Stimulated activated naive B cell treated with anti-CD40 and anti-IgM and Interleukin-4, amounts not matched to agents 10 μg/mL and 1 μg/mL and 100 μg/mL, for 72 hours (primary cell): ENCODE results near the gene PTPRQ.

Experiments
- ATAC-seq, 2 donors: fragments of 150-1000 bp; cut with Tn5 transposase; replicated peaks; 2 replicates each; pipeline ENCODE4 v1.10.0; 2021; ENCODE audit warnings: moderate library complexity in 1 of 2
- DNase-seq: peaks from one replicate; pipeline ENCODE4 v3.0.0; 2021
- H3K27ac Mint-ChIP-seq: one replicate; pipeline ENCODE4 v1.8.0; 2022; ENCODE audit warnings: mild to moderate bottlenecking, mixed read lengths
- H3K27me3 Mint-ChIP-seq, 2 donors: one replicate each; pipeline ENCODE4 v1.8.0; 2022; ENCODE audit warnings: mixed read lengths in 2 of 2
- H3K36me3 Mint-ChIP-seq, 2 donors: one replicate each; pipeline ENCODE4 v1.8.0; 2022; ENCODE audit warnings: mixed read lengths in 2 of 2, mild to moderate bottlenecking in 1 of 2
- H3K4me1 Mint-ChIP-seq, 2 donors: one replicate each; pipeline ENCODE4 v1.8.0; 2022; ENCODE audit warnings: mixed read lengths in 2 of 2, mild to moderate bottlenecking in 1 of 2
- H3K4me3 Mint-ChIP-seq, 2 donors: one replicate each; pipeline ENCODE4 v1.8.0; 2022; ENCODE audit warnings: mild to moderate bottlenecking in 2 of 2, mixed read lengths in 2 of 2, moderate library complexity in 1 of 2
- H3K9me3 Mint-ChIP-seq, 2 donors: one replicate each; pipeline ENCODE4 v1.8.0; 2022; ENCODE audit warnings: mixed read lengths in 2 of 2, mild to moderate bottlenecking in 1 of 2

Gene PTPRQ

GRCh38 chr12:80620281-80620680, 176.2 kb downstream of the PTPRQ start:
- H3K9me3 Mint-ChIP-seq: peaks cover 0 to 1% of the 10 kb centered on the region in 2 donors
- DNase-seq: no peak
- no peak for ATAC-seq
- no peaks in the 10 kb centered on the region for H3K36me3 Mint-ChIP-seq
- no peaks in the 10 kb centered on the region for H3K4me1 Mint-ChIP-seq
- no peaks in the 10 kb centered on the region for H3K27me3 Mint-ChIP-seq
- H3K4me3 Mint-ChIP-seq: no peak overlapping the region
- H3K27ac Mint-ChIP-seq: no peak overlapping the region

- Mint-ChIP-seq H3K4me1 (no peaks in the 10 kb centered on the region), H3K36me3 (no peaks in the 10 kb centered on the region), H3K27ac (no peak overlapping the region), H3K4me3 (no peak overlapping the region), H3K27me3 (no peaks in the 10 kb centered on the region), H3K9me3 (peaks cover 0 to 1% of the 10 kb centered on the region in 2 donors)
- no peak for ATAC-seq
- DNase-seq: no peak
Measured at GRCh38 chr12:80622271-80622670, 178.2 kb downstream of the PTPRQ start.

GRCh38 chr12:80625051-80625450, 181.0 kb downstream of the PTPRQ start:
- H3K27me3 Mint-ChIP-seq: no peaks in the 10 kb centered on the region
- H3K9me3 Mint-ChIP-seq: peaks cover 1 to 3% of the 10 kb centered on the region in 2 donors
- H3K27ac Mint-ChIP-seq: no peak overlapping the region
- no peak overlapping the region for H3K4me3 Mint-ChIP-seq
- ATAC-seq (no peak), DNase-seq (no peak)
- H3K36me3 Mint-ChIP-seq: no peaks in the 10 kb centered on the region
- H3K4me1 Mint-ChIP-seq: no peaks in the 10 kb centered on the region

- no peaks in the 10 kb centered on the region for H3K4me1 Mint-ChIP-seq
- ATAC-seq (no peak), DNase-seq (no peak)
- no peak overlapping the region for H3K27ac Mint-ChIP-seq
- H3K4me3 Mint-ChIP-seq: no peak overlapping the region
- no peaks in the 10 kb centered on the region for H3K36me3 Mint-ChIP-seq
- no peaks in the 10 kb centered on the region for H3K27me3 Mint-ChIP-seq
- peaks cover 1 to 3% of the 10 kb centered on the region in 2 donors for H3K9me3 Mint-ChIP-seq
Measured at GRCh38 chr12:80625901-80626300, 181.9 kb downstream of the PTPRQ start.

GRCh38 chr12:80627782-80628181, 183.7 kb downstream of the PTPRQ start:
- ATAC-seq (no peak), DNase-seq (no peak)
- Mint-ChIP-seq H3K4me3 (no peak overlapping the region), H3K4me1 (no peaks in the 10 kb centered on the region), H3K36me3 (no peaks in the 10 kb centered on the region), H3K27ac (no peak overlapping the region), H3K9me3 (peaks cover 1 to 3% of the 10 kb centered on the region in 2 donors), H3K27me3 (no peaks in the 10 kb centered on the region)

- no peaks in the 10 kb centered on the region for H3K27me3 Mint-ChIP-seq
- H3K27ac Mint-ChIP-seq: no peak overlapping the region
- H3K4me1 Mint-ChIP-seq: no peaks in the 10 kb centered on the region
- peaks cover 1 to 3% of the 10 kb centered on the region in 2 donors for H3K9me3 Mint-ChIP-seq
- no peak for ATAC-seq
- H3K36me3 Mint-ChIP-seq: no peaks in the 10 kb centered on the region
- H3K4me3 Mint-ChIP-seq: no peak overlapping the region
- no peak for DNase-seq
Measured at GRCh38 chr12:80632835-80633234, 188.8 kb downstream of the PTPRQ start.

- H3K27me3 Mint-ChIP-seq: no peaks in the 10 kb centered on the region
- no peak overlapping the region for H3K4me3 Mint-ChIP-seq
- DNase-seq: no peak
- no peaks in the 10 kb centered on the region for H3K4me1 Mint-ChIP-seq
- H3K9me3 Mint-ChIP-seq: no peaks in the 10 kb centered on the region
- no peak for ATAC-seq
- no peak overlapping the region for H3K27ac Mint-ChIP-seq
- no peaks in the 10 kb centered on the region for H3K36me3 Mint-ChIP-seq
Measured at GRCh38 chr12:80634903-80635302, 190.9 kb downstream of the PTPRQ start.

- DNase-seq (no peak), ATAC-seq (no peak)
- no peaks in the 10 kb centered on the region for H3K9me3 Mint-ChIP-seq
- no peaks in the 10 kb centered on the region for H3K36me3 Mint-ChIP-seq
- H3K4me3 Mint-ChIP-seq: no peak overlapping the region
- no peak overlapping the region for H3K27ac Mint-ChIP-seq
- H3K27me3 Mint-ChIP-seq: no peaks in the 10 kb centered on the region
- H3K4me1 Mint-ChIP-seq: no peaks in the 10 kb centered on the region
Measured at GRCh38 chr12:80636832-80637231, 192.8 kb downstream of the PTPRQ start.

- Mint-ChIP-seq H3K36me3 (no peaks in the 10 kb centered on the region), H3K27me3 (no peaks in the 10 kb centered on the region), H3K4me3 (no peak overlapping the region), H3K4me1 (no peaks in the 10 kb centered on the region), H3K9me3 (no peaks in the 10 kb centered on the region), H3K27ac (no peak overlapping the region)
- no peak for DNase-seq
- no peak for ATAC-seq
Measured at GRCh38 chr12:80641936-80642335, 197.9 kb downstream of the PTPRQ start.

GRCh38 chr12:80643961-80644360, 199.9 kb downstream of the PTPRQ start:
- Mint-ChIP-seq H3K27ac (no peak overlapping the region), H3K27me3 (no peaks in the 10 kb centered on the region), H3K36me3 (no peaks in the 10 kb centered on the region), H3K9me3 (no peaks in the 10 kb centered on the region), H3K4me1 (no peaks in the 10 kb centered on the region), H3K4me3 (no peak overlapping the region)
- DNase-seq: no peak
- no peak for ATAC-seq

GRCh38 chr12:80648881-80649280, 204.8 kb downstream of the PTPRQ start:
- Mint-ChIP-seq H3K27ac (no peak overlapping the region), H3K36me3 (no peaks in the 10 kb centered on the region), H3K4me1 (no peaks in the 10 kb centered on the region), H3K27me3 (no peaks in the 10 kb centered on the region), H3K4me3 (no peak overlapping the region), H3K9me3 (no peaks in the 10 kb centered on the region)
- DNase-seq: no peak
- no peak for ATAC-seq

GRCh38 chr12:80655751-80656150, 211.7 kb downstream of the PTPRQ start:
- H3K4me3 Mint-ChIP-seq: no peak overlapping the region
- no peak for DNase-seq

GRCh38 chr12:80659512-80660063, 215.6 kb downstream of the PTPRQ start:
- Mint-ChIP-seq H3K36me3 (no peaks in the 10 kb centered on the region), H3K27ac (no peak overlapping the region), H3K27me3 (no peaks in the 10 kb centered on the region), H3K4me3 (no peak overlapping the region), H3K4me1 (no peaks in the 10 kb centered on the region), H3K9me3 (no peaks in the 10 kb centered on the region)
- no peak for DNase-seq
- no peak for ATAC-seq

More at GRCh38 chr12:80655751-80656150, 211.7 kb downstream of the PTPRQ start:
- H3K4me1 Mint-ChIP-seq: no peaks in the 10 kb centered on the region
- H3K27ac Mint-ChIP-seq: no peak overlapping the region
- H3K36me3 Mint-ChIP-seq: no peaks in the 10 kb centered on the region
- no peaks in the 10 kb centered on the region for H3K9me3 Mint-ChIP-seq
- no peaks in the 10 kb centered on the region for H3K27me3 Mint-ChIP-seq
- ATAC-seq: no peak

- Mint-ChIP-seq H3K27ac (no peak overlapping the region), H3K9me3 (peaks cover 0 to 2% of the 10 kb centered on the region in 2 donors), H3K4me3 (no peak overlapping the region), H3K4me1 (no peaks in the 10 kb centered on the region), H3K36me3 (no peaks in the 10 kb centered on the region), H3K27me3 (no peaks in the 10 kb centered on the region)
- ATAC-seq (no peak), DNase-seq (no peak)
Measured at GRCh38 chr12:80662586-80662985, 218.6 kb downstream of the PTPRQ start.

- H3K4me3 Mint-ChIP-seq: no peak overlapping the region
- H3K27ac Mint-ChIP-seq: no peak overlapping the region
- no peak for DNase-seq
- no peaks in the 10 kb centered on the region for H3K27me3 Mint-ChIP-seq
- peaks cover 0 to 2% of the 10 kb centered on the region in 2 donors for H3K9me3 Mint-ChIP-seq
- ATAC-seq: no peak
- no peaks in the 10 kb centered on the region for H3K4me1 Mint-ChIP-seq
- H3K36me3 Mint-ChIP-seq: no peaks in the 10 kb centered on the region
Measured at GRCh38 chr12:80670214-80670613, 226.2 kb downstream of the PTPRQ start.
